Mesothelial cell of epicardium (in vitro differentiated cells): ENCODE data around the gene CEP250. TPM values are rescaled to one million over a fixed set of nuclear protein-coding genes. Genes with fewer than 3 reads are reported as not detected.

ENCODE experiments used
- DNase-seq, 2 experiments: peaks; one replicate each; pipeline ENCODE4 v3.0.0; 2021; ENCODE audit warnings: low spot score in 2 of 2; ENCODE audit not compliant: unreplicated experiment in 2 of 2
- H3K27ac Mint-ChIP-seq: 2 replicates; pipeline ENCODE4 v1.8.0; 2021; ENCODE audit warnings: mixed read lengths
- H3K27me3 Mint-ChIP-seq: 2 replicates; pipeline ENCODE4 v1.8.0; 2021; ENCODE audit warnings: low read depth, mixed read lengths
- H3K36me3 Mint-ChIP-seq: 2 replicates; pipeline ENCODE4 v1.8.0; 2021; ENCODE audit warnings: mixed read lengths
- H3K4me1 Mint-ChIP-seq: 2 replicates; pipeline ENCODE4 v1.8.0; 2021; ENCODE audit warnings: mixed read lengths
- H3K4me3 Mint-ChIP-seq: 2 replicates; pipeline ENCODE4 v1.8.0; 2021; ENCODE audit warnings: mild to moderate bottlenecking, moderate library complexity, mixed read lengths
- H3K9me3 Mint-ChIP-seq: 2 replicates; pipeline ENCODE4 v1.8.0; 2021; ENCODE audit warnings: mixed read lengths
- total RNA-seq: library from RNA; stranded (reverse); gene quantifications from 3 replicates; pipeline ENCODE4 v1.2.1, GENCODE V29; 2021
- TF ChIP-seq, protein P1 (sequence below): fragments of 200-600 bp; sonication (generic); IDR thresholded peaks from one replicate; pipeline ENCODE4 v1.5.0; 2021; ENCODE audit warnings: antibody characterized with exemption; ENCODE audit not compliant: unreplicated experiment

The CEP250 gene
- total RNA-seq, 1 donor from 2014 or later = 65.5 TPM

GRCh38 chr20:35490736-35491181 lies 35.4 kb downstream of the CEP250 start:
- no peak overlapping the region for H3K27ac Mint-ChIP-seq
- no peaks in the 10 kb centered on the region for H3K27me3 Mint-ChIP-seq
- no peaks in the 10 kb centered on the region for H3K4me1 Mint-ChIP-seq
- H3K9me3 Mint-ChIP-seq = no peaks in the 10 kb centered on the region
- no peak for DNase-seq
- H3K36me3 Mint-ChIP-seq = peaks cover 54% of the 10 kb centered on the region
- TF ChIP-seq, protein P1, sequence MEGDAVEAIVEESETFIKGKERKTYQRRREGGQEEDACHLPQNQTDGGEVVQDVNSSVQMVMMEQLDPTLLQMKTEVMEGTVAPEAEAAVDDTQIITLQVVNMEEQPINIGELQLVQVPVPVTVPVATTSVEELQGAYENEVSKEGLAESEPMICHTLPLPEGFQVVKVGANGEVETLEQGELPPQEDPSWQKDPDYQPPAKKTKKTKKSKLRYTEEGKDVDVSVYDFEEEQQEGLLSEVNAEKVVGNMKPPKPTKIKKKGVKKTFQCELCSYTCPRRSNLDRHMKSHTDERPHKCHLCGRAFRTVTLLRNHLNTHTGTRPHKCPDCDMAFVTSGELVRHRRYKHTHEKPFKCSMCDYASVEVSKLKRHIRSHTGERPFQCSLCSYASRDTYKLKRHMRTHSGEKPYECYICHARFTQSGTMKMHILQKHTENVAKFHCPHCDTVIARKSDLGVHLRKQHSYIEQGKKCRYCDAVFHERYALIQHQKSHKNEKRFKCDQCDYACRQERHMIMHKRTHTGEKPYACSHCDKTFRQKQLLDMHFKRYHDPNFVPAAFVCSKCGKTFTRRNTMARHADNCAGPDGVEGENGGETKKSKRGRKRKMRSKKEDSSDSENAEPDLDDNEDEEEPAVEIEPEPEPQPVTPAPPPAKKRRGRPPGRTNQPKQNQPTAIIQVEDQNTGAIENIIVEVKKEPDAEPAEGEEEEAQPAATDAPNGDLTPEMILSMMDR = no peak
- no peak overlapping the region for H3K4me3 Mint-ChIP-seq

DNA sequence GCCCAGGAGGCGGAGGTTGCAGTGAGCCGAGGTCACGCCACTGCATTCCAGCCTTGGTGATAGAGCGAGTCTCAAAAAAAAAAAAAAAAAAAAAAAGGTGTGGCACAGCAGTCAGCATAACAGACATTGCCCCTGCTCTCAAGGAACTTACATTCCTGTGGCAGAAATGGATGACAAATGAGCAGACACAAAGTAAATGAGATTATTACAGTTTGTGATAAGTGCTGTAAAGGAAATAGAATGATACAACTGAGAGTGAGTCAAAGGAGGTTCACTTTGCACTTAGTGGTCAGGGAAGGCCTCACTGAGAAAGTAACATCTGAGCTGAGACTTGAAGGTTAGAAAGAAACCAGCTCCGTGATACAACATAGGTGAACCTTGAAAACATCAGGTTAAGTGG lies 36.4 kb downstream of the CEP250 start:
- Mint-ChIP-seq H3K27me3 (no peaks in the 10 kb centered on the region), H3K4me3 (no peak overlapping the region), H3K27ac (no peak overlapping the region), H3K4me1 (no peaks in the 10 kb centered on the region), H3K9me3 (no peaks in the 10 kb centered on the region), H3K36me3 (peaks cover 55% of the 10 kb centered on the region)
- TF ChIP-seq, protein P1 = no peak
- no peak for DNase-seq

GRCh38 chr20:35492352-35492751 lies 37.0 kb downstream of the CEP250 start:
- no peak for DNase-seq
- no peak overlapping the region for H3K4me3 Mint-ChIP-seq
- peaks cover 53% of the 10 kb centered on the region for H3K36me3 Mint-ChIP-seq
- TF ChIP-seq, protein P1 = no peak
- H3K4me1 Mint-ChIP-seq = no peaks in the 10 kb centered on the region
- H3K27me3 Mint-ChIP-seq = no peaks in the 10 kb centered on the region
- no peaks in the 10 kb centered on the region for H3K9me3 Mint-ChIP-seq
- H3K27ac Mint-ChIP-seq = no peak overlapping the region

DNA sequence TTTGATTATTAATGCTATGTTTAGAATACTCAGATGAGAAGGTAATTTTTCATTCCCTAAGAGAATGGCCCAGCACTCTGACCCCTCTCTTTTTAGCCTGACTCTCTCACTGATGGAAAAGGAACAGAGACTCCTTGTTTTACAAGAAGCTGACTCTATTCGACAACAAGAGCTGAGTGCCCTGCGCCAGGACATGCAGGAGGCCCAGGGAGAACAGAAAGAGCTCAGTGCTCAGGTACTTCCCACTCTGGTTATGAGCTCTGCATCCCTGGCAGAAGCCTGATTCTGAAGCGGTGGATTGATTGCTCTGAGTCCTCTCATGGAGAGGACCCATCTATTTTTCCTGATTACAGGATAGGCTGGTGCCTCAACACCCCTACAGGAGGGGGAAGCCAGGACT lies 41.1 kb downstream of the CEP250 start:
- H3K36me3 Mint-ChIP-seq = peaks cover 55% of the 10 kb centered on the region
- H3K27me3 Mint-ChIP-seq = no peaks in the 10 kb centered on the region
- TF ChIP-seq, protein P1 = no peak
- H3K27ac Mint-ChIP-seq = no peak overlapping the region
- no peaks in the 10 kb centered on the region for H3K9me3 Mint-ChIP-seq
- no peak overlapping the region for H3K4me3 Mint-ChIP-seq
- H3K4me1 Mint-ChIP-seq = no peaks in the 10 kb centered on the region
- no peak for DNase-seq

DNA sequence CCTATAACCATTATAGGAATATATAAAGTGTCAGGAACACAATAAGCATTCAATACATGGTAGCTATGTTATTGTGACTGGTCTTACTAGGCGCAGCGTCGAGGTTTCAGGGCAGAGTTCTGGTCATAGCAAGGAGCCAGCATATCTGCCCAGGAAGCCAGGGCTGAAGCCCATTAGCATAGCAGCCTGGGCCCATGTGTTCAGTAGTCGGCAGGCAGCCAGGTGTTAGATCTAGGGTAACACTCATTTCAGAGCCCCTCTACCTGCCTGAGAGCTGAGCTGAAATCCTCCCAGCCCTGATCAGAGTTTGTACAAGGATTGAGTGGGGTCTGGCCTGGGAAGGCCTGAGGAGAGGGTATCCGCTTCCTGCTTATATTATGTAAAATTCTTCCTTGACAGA lies 41.9 kb downstream of the CEP250 start:
- H3K27me3 Mint-ChIP-seq = no peaks in the 10 kb centered on the region
- no peak overlapping the region for H3K27ac Mint-ChIP-seq
- TF ChIP-seq, protein P1 = no peak
- no peaks in the 10 kb centered on the region for H3K9me3 Mint-ChIP-seq
- H3K4me1 Mint-ChIP-seq = no peaks in the 10 kb centered on the region
- no peak overlapping the region for H3K4me3 Mint-ChIP-seq
- H3K36me3 Mint-ChIP-seq = peaks cover 54% of the 10 kb centered on the region
- no peak for DNase-seq

DNA sequence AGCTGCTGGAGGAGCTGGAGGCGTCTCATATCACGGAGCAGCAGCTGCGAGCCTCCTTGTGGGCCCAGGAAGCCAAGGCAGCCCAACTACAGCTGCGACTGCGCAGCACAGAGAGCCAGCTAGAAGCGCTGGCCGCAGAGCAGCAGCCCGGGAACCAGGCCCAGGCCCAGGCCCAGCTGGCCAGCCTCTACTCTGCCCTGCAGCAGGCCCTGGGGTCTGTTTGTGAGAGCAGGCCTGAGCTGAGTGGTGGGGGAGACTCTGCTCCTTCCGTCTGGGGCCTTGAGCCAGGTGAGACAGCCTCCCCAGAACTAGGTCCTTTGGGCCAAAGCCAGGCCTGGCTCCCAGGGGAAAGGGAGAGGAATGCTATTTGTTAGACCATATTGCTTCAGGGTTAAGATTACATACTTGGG lies 42.4 kb downstream of the CEP250 start:
- H3K36me3 Mint-ChIP-seq = peaks cover 54% of the 10 kb centered on the region
- H3K4me1 Mint-ChIP-seq = no peaks in the 10 kb centered on the region
- H3K27me3 Mint-ChIP-seq = no peaks in the 10 kb centered on the region
- H3K27ac Mint-ChIP-seq = no peak overlapping the region
- TF ChIP-seq, protein P1 = no peak
- no peak for DNase-seq
- H3K9me3 Mint-ChIP-seq = no peaks in the 10 kb centered on the region
- H3K4me3 Mint-ChIP-seq = no peak overlapping the region
